ENCODE data around the gene PPARG. TPM values are rescaled to one million over a fixed set of nuclear protein-coding genes. Genes with fewer than 3 reads are reported as not detected.

Gene PPARG
- total and polyA plus RNA-seq, 2 of the 13 experiments (the other 11 are each of a cell fraction or from before 2014, with no cell fraction given) = 13.9 to 58.3 TPM

- TF ChIP-seq ZBTB4 (CRISPR knock-in tag; IDR thresholded peaks at IDR 0.05; ENCODE audit: borderline replicate concordance) (no peak), ZSCAN31 (CRISPR knock-in tag; IDR thresholded peaks at IDR 0.05; ENCODE audit: low read depth) (no peak), HDAC2 (CRISPR knock-in tag; IDR thresholded peaks at IDR 0.05) (0 out of 2 replicates have a peak, but pooled peaks have one; percentile 41), CREM (IDR thresholded peaks at IDR 0.05) (no peak), CREM (CRISPR knock-in tag; IDR thresholded peaks at IDR 0.05) (no peak), RFXAP (CRISPR knock-in tag; IDR thresholded peaks at IDR 0.05; ENCODE audit: borderline replicate concordance) (no peak), FOXC1 (CRISPR knock-in tag; IDR thresholded peaks at IDR 0.05; ENCODE audit: borderline replicate concordance) (no peak), MAZ (IDR thresholded peaks at IDR 0.05; ENCODE audit: borderline replicate concordance, low read depth, low read length) (no peak), MAZ (CRISPR knock-in tag; IDR thresholded peaks at IDR 0.05; ENCODE audit: low read depth) (no peak), ZNF609 (CRISPR knock-in tag; IDR thresholded peaks at IDR 0.05; ENCODE audit: borderline replicate concordance) (no peak), ZNF639 (CRISPR knock-in tag; conservative IDR thresholded peaks at IDR 0.05) (no peak), ERF (CRISPR knock-in tag; IDR thresholded peaks at IDR 0.05) (no peak), WIZ (CRISPR knock-in tag; IDR thresholded peaks at IDR 0.05) (no peak), HOXA7 (CRISPR knock-in tag; IDR thresholded peaks at IDR 0.05) (no peak), ZSCAN5A (CRISPR knock-in tag; IDR thresholded peaks at IDR 0.05; ENCODE audit: borderline replicate concordance) (no peak), TEF (CRISPR knock-in tag; IDR thresholded peaks at IDR 0.05) (no peak)
Observed at GRCh38 chr3:12316729-12317351, 28.0 kb downstream of the PPARG start (continued).

Measured in HepG2 (cell line).